Measurements from ENCODE around the gene TCN2. TPM values are rescaled to one million over a fixed set of nuclear protein-coding genes. Genes with fewer than 3 reads are reported as not detected.
"Not testable (repeated sequence)": the region's sequence is repeated elsewhere in the genome, so short reads cannot be mapped to it uniquely, and the experiment has no call there.

Gene TCN2
- total and polyA plus RNA-seq, 4 donors, result 6.7 to 14.1 (median 13.0) TPM

GRCh38 chr22:30559889-30560288, 47.1 kb upstream of the TCN2 start:
- Histone ChIP-seq H3K27me3 (ENCODE audit: control insufficient read depth in 4 of 4, insufficient read depth in 4 of 4, low read length in 3 of 4) (no peaks in the 10 kb centered on the region), H3K9ac (ENCODE audit: low read depth in 1 of 2, low read length in 2 of 2) (no peak overlapping the region), H3K4me1 (ENCODE audit: control insufficient read depth in 4 of 4, insufficient read depth in 4 of 4, low read length in 3 of 4) (no peaks in the 10 kb centered on the region), H3K9me3 (ENCODE audit: control insufficient read depth in 4 of 4, low read length in 3 of 4) (no peaks in the 10 kb centered on the region), H3K36me3 (ENCODE audit: control insufficient read depth in 4 of 4, insufficient read depth in 3 of 4, low read depth in 1 of 4, low read length in 3 of 4) (no peaks in the 10 kb centered on the region), H3K4me3 (ENCODE audit: low read depth in 1 of 3, low read length in 3 of 3) (no peak overlapping the region), H3K27ac (ENCODE audit: low read depth in 1 of 2, low read length in 2 of 2) (no peak overlapping the region)
- TF ChIP-seq RAD21 (IDR thresholded peaks at IDR 0.05), result no peak
- no peak for TF ChIP-seq YY1 (IDR thresholded peaks at IDR 0.05)
- no peak for TF ChIP-seq ATF3 (IDR thresholded peaks at IDR 0.05)
- TF ChIP-seq HNF4A (conservative IDR thresholded peaks at IDR 0.05), result no peak
- no peak for TF ChIP-seq SP1 (IDR thresholded peaks at IDR 0.05)
- TF ChIP-seq EGR1 (IDR thresholded peaks at IDR 0.05; ENCODE audit: low read depth in 2 of 2), result no peak
- TF ChIP-seq, protein P1, sequence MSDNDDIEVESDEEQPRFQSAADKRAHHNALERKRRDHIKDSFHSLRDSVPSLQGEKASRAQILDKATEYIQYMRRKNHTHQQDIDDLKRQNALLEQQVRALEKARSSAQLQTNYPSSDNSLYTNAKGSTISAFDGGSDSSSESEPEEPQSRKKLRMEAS (IDR thresholded peaks at IDR 0.05), result no peak
- no peak for TF ChIP-seq JUND (IDR thresholded peaks at IDR 0.05)
- TF ChIP-seq TAF1 (conservative IDR thresholded peaks at IDR 0.05), result no peak
- no peak for TF ChIP-seq GABPA (IDR thresholded peaks at IDR 0.05 in 1 of 2, conservative IDR thresholded peaks at IDR 0.05 in 1 of 2)
- TF ChIP-seq RXRA (IDR thresholded peaks at IDR 0.05), result no peak
- TF ChIP-seq REST (IDR thresholded peaks at IDR 0.05), result no peak
- TF ChIP-seq, protein P2, sequence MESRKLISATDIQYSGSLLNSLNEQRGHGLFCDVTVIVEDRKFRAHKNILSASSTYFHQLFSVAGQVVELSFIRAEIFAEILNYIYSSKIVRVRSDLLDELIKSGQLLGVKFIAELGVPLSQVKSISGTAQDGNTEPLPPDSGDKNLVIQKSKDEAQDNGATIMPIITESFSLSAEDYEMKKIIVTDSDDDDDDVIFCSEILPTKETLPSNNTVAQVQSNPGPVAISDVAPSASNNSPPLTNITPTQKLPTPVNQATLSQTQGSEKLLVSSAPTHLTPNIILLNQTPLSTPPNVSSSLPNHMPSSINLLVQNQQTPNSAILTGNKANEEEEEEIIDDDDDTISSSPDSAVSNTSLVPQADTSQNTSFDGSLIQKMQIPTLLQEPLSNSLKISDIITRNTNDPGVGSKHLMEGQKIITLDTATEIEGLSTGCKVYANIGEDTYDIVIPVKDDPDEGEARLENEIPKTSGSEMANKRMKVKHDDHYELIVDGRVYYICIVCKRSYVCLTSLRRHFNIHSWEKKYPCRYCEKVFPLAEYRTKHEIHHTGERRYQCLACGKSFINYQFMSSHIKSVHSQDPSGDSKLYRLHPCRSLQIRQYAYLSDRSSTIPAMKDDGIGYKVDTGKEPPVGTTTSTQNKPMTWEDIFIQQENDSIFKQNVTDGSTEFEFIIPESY (IDR thresholded peaks at IDR 0.05), result no peak
- TF ChIP-seq FOXA2 (IDR thresholded peaks at IDR 0.05), result no peak
- TF ChIP-seq NR2F2 (IDR thresholded peaks at IDR 0.05), result no peak
- TF ChIP-seq, protein P3, sequence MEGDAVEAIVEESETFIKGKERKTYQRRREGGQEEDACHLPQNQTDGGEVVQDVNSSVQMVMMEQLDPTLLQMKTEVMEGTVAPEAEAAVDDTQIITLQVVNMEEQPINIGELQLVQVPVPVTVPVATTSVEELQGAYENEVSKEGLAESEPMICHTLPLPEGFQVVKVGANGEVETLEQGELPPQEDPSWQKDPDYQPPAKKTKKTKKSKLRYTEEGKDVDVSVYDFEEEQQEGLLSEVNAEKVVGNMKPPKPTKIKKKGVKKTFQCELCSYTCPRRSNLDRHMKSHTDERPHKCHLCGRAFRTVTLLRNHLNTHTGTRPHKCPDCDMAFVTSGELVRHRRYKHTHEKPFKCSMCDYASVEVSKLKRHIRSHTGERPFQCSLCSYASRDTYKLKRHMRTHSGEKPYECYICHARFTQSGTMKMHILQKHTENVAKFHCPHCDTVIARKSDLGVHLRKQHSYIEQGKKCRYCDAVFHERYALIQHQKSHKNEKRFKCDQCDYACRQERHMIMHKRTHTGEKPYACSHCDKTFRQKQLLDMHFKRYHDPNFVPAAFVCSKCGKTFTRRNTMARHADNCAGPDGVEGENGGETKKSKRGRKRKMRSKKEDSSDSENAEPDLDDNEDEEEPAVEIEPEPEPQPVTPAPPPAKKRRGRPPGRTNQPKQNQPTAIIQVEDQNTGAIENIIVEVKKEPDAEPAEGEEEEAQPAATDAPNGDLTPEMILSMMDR (IDR thresholded peaks at IDR 0.05; ENCODE audit: low read depth, low read length, missing input control), result no peak
- no peak for TF ChIP-seq HNF4G (IDR thresholded peaks at IDR 0.05)
- no peak for TF ChIP-seq FOXA1 (IDR thresholded peaks at IDR 0.05)
- peak; percentile 57 for DNase-seq (ENCODE audit: low spot score)
- WGBS, result 82% methylated on average over 6 of the region's 6 CpGs

GRCh38 chr22:30560643-30561202, 46.3 kb upstream of the TCN2 start:
- not testable (repeated sequence) for H3K9me3 ChIP-seq (ENCODE audit: control insufficient read depth in 4 of 4, low read length in 3 of 4); H3K4me1 ChIP-seq (ENCODE audit: control insufficient read depth in 4 of 4, insufficient read depth in 4 of 4, low read length in 3 of 4); H3K9ac ChIP-seq (ENCODE audit: low read depth in 1 of 2, low read length in 2 of 2); H3K36me3 ChIP-seq (ENCODE audit: control insufficient read depth in 4 of 4, insufficient read depth in 3 of 4, low read depth in 1 of 4, low read length in 3 of 4); H3K27ac ChIP-seq (ENCODE audit: low read depth in 1 of 2, low read length in 2 of 2); H3K4me3 ChIP-seq (ENCODE audit: low read depth in 1 of 3, low read length in 3 of 3); H3K27me3 ChIP-seq (ENCODE audit: control insufficient read depth in 4 of 4, insufficient read depth in 4 of 4, low read length in 3 of 4)
- WGBS, result 93% methylated on average over 11 of the region's 11 CpGs
- DNase-seq (ENCODE audit: low spot score), result peak; percentile 55

Measured in liver (tissue), 9 donors.